SK-N-SH treated with all-trans-retinoic acid at 6 μM for 48 hours (cell line): ENCODE measurements around the gene TAMM41.

Experiments
- CSDC2 ChIP-seq: fragments of 250-450 bp; sonication (Bioruptor Pico); IDR thresholded peaks from 2 replicates; pipeline ENCODE4 v1.5.0; 2020; ENCODE audit warnings: mild to moderate bottlenecking, moderate library complexity
- ESRRG ChIP-seq: fragments of 250-450 bp; sonication (Bioruptor Pico); IDR thresholded peaks from 2 replicates; pipeline ENCODE4 v1.6.1; 2021; ENCODE audit warnings: mild to moderate bottlenecking
- GLIS3 ChIP-seq: fragments of 250-450 bp; sonication (Bioruptor Pico); IDR thresholded peaks from 2 replicates; pipeline ENCODE4 v1.5.0; 2020; ENCODE audit warnings: mild to moderate bottlenecking, moderate library complexity
- TCF4 ChIP-seq: fragments of 250-450 bp; sonication (Bioruptor Pico); IDR thresholded peaks from 2 replicates; pipeline ENCODE4 v1.8.0; 2021; ENCODE audit warnings: mild to moderate bottlenecking, moderate library complexity, borderline replicate concordance
- ZC3H10 ChIP-seq: fragments of 250-450 bp; sonication (Bioruptor Pico); IDR thresholded peaks from 2 replicates; pipeline ENCODE4 v1.5.1; 2021; ENCODE audit warnings: mild to moderate bottlenecking, moderate library complexity
- ZNF565 ChIP-seq: fragments of 450-650 bp; formaldehyde crosslinking; conservative IDR thresholded peaks from 2 replicates; pipeline ENCODE4 v1.5.0; 2020; ENCODE audit warnings: low read depth, mild to moderate bottlenecking, moderate library complexity

DNA sequence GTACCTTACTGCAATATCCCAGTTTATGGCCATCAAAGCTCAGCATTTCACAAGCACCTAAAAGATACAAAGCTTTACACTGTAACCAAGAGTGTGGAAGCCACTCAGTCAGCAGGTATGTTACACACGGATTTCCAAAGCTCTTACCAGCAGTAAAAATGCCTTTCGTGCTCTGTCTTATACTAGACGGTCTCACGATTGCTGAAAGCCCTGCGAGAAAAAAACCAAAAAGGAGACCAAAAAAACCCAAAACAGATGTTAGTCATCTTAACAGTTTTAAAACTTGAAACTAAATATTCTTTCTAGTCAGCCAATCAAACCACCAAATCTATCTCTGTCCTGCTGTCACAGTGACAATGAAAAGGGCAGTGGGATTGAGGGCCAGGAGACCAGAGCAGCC lies 39.0 kb downstream of the TAMM41 start:
- TF ChIP-seq ZC3H10 (CRISPR knock-in tag), result no peak
- no peak for TF ChIP-seq TCF4 (CRISPR knock-in tag)
- TF ChIP-seq GLIS3, result no peak
- TF ChIP-seq CSDC2, result no peak
- TF ChIP-seq ZNF565, result no peak
- TF ChIP-seq ESRRG (CRISPR knock-in tag), result no peak
